A549 (cell line): Measurements from ENCODE around the gene ABCB9. TPM values are rescaled to one million over a fixed set of nuclear protein-coding genes. Genes with fewer than 3 reads are reported as not detected.

ENCODE experiments used
- ATAC-seq, 2 experiments: fragments of 200-7000 bp in 1 of 2; fragments of >200 bp in 1 of 2; cut with Nextera tagmentation in 1 of 2; cut with Tn5 transposase in 1 of 2; 3 replicates each; pipeline versions ENCODE4 v1.8.0 to v1.9.1; 2018 to 2020; ENCODE audit warnings: mild to moderate bottlenecking in 1 of 2, moderate library complexity in 1 of 2
- CTCF ChIA-PET: fragments of 300-600 bp; sonication (Branson Sonifier 250); formaldehyde crosslinking; extraction: SDS; loops from one replicate; lab custom pipeline; 2021; ENCODE audit warnings: antibody characterized with exemption, inconsistent platforms; lab: Yijun Ruan, JAX
- POLR2A ChIA-PET: fragments of 350-600 bp; formaldehyde crosslinking; extraction: SDS; loops from one replicate; lab custom pipeline; 2021; ENCODE audit warnings: antibody characterized with exemption, inconsistent platforms; lab: Yijun Ruan, JAX
- DNase-seq, 2 experiments: peaks; one replicate each; pipeline versions ENCODE4 v3.0.0 to v3.0.0-alpha.2; 2011 to 2016; ENCODE audit warnings: low read depth in 1 of 2, low spot score in 1 of 2
- FAIRE-seq: peaks from 2 replicates; lab custom pipeline; 2011; peaks lifted over from hg19 to GRCh38; lab: Jason Lieb, UNC
- H3K27ac ChIP-seq, 2 experiments: fragments of >200 bp; sonication (Bioruptor Twin); formaldehyde crosslinking; 3 replicates each; pipeline ENCODE4 v1.5.1; 2016 to 2017
- H3K4me1 ChIP-seq: fragments of >200 bp; sonication (Bioruptor Twin); formaldehyde crosslinking; 3 replicates; pipeline ENCODE4 v1.6.1; 2016
- H3K4me2 ChIP-seq: fragments of >200 bp; sonication (Bioruptor Twin); formaldehyde crosslinking; 3 replicates; pipeline ENCODE4 v1.6.1; 2016
- H3K4me3 ChIP-seq: fragments of >200 bp; sonication (Bioruptor Twin); formaldehyde crosslinking; 3 replicates; pipeline ENCODE4 v1.5.1; 2016
- H3K9me3 ChIP-seq: fragments of >200 bp; sonication (Bioruptor Twin); formaldehyde crosslinking; 3 replicates; pipeline ENCODE4 v1.6.1; 2016
- ATOH8 ChIP-seq: fragments of 250-450 bp; sonication (Bioruptor Pico); IDR thresholded peaks from 2 replicates; pipeline ENCODE4 v1.5.0; 2020; ENCODE audit warnings: low read depth, mild to moderate bottlenecking, moderate library complexity
- EHMT2 ChIP-seq: fragments of 200-600 bp; sonication (generic); IDR thresholded peaks from 2 replicates; pipeline ENCODE4 v1.6.1; 2016; ENCODE audit warnings: antibody characterized with exemption, low read depth, mild to moderate bottlenecking, moderate library complexity
- EP300 ChIP-seq, 2 experiments: fragments of >200 bp; sonication (Bioruptor Twin); formaldehyde crosslinking; IDR thresholded peaks; 2 replicates in 1 of 2; 3 replicates in 1 of 2; pipeline ENCODE4 v1.6.1; 2016 to 2017
- FOSB ChIP-seq: fragments of 250-450 bp; sonication (Bioruptor Pico); IDR thresholded peaks from 2 replicates; pipeline ENCODE4 v1.5.0; 2020; ENCODE audit warnings: mild to moderate bottlenecking, moderate library complexity
- FOXS1 ChIP-seq: fragments of 250-450 bp; sonication (Bioruptor Pico); IDR thresholded peaks from 2 replicates; pipeline ENCODE4 v1.5.0; 2020; ENCODE audit warnings: mild to moderate bottlenecking, moderate library complexity
- GATA3 ChIP-seq: IDR thresholded peaks from 2 replicates; pipeline ENCODE4 v1.6.1; 2012; ENCODE audit warnings: borderline replicate concordance
- HES2 ChIP-seq: fragments of >200 bp; sonication (Bioruptor Twin); formaldehyde crosslinking; IDR thresholded peaks from 2 replicates; pipeline ENCODE4 v1.6.1; 2016
- HOXB13 ChIP-seq: fragments of 250-450 bp; sonication (Bioruptor Pico); IDR thresholded peaks from 2 replicates; pipeline ENCODE4 v1.5.0; 2020; ENCODE audit warnings: low read depth, mild to moderate bottlenecking, moderate library complexity
- JUN ChIP-seq, 2 experiments: fragments of >200 bp; sonication (Bioruptor Twin); formaldehyde crosslinking; IDR thresholded peaks; 2 replicates in 1 of 2; 3 replicates in 1 of 2; pipeline ENCODE4 v1.6.1; 2016 to 2017
- MAFK ChIP-seq: fragments of 450-650 bp; IDR thresholded peaks from 2 replicates; pipeline ENCODE4 v1.6.1; 2014; ENCODE audit not compliant: partially characterized antibody
- NFE2L2 ChIP-seq: fragments of 150-350 bp; conservative IDR thresholded peaks from 2 replicates; pipeline ENCODE4 v1.6.1; 2014; ENCODE audit warnings: low read length
- POLR2A ChIP-seq: IDR thresholded peaks from 2 replicates; pipeline ENCODE4 v1.6.1; 2012; ENCODE audit warnings: mild to moderate bottlenecking, low read length
- POLR2AphosphoS2 ChIP-seq: conservative IDR thresholded peaks from 2 replicates; pipeline ENCODE4 v1.6.1; 2012; ENCODE audit warnings: low read length, improper control_type of control experiment, inconsistent platforms
- RAD21 ChIP-seq, 2 experiments: fragments of >200 bp in 1 of 2; sonication (Bioruptor Twin) in 1 of 2; formaldehyde crosslinking in 1 of 2; IDR thresholded peaks in 1 of 2; conservative IDR thresholded peaks in 1 of 2; 2 replicates in 1 of 2; 3 replicates in 1 of 2; pipeline ENCODE4 v1.6.1; 2012 to 2018; ENCODE audit warnings: inconsistent platforms in 1 of 2
- RCOR1 ChIP-seq: fragments of 150-350 bp; IDR thresholded peaks from 2 replicates; pipeline ENCODE4 v1.6.1; 2014; ENCODE audit warnings: antibody characterized with exemption, low read length, low read depth
- RFX5 ChIP-seq: fragments of 450-650 bp; IDR thresholded peaks from 2 replicates; pipeline ENCODE4 v1.7.1; 2014; ENCODE audit warnings: antibody characterized with exemption, mild to moderate bottlenecking, moderate library complexity
- TFCP2L1 ChIP-seq: fragments of 250-450 bp; sonication (Bioruptor Pico); IDR thresholded peaks from 2 replicates; pipeline ENCODE4 v1.5.0; 2021; ENCODE audit warnings: mild to moderate bottlenecking
- ZC3H11A ChIP-seq: fragments of 450-650 bp; IDR thresholded peaks from 2 replicates; pipeline ENCODE4 v1.6.1; 2014; ENCODE audit warnings: antibody characterized with exemption, mild to moderate bottlenecking
- WGBS: methylation state at CpG from one replicate; pipeline ENCODE4 v1.1.6; 2017; ENCODE audit errors: missing lambda C conversion rate; 5-methylcytosine and 5-hydroxymethylcytosine counted together
- polyA plus RNA-seq, 4 experiments: library from polyadenylated mRNA; depleted of rRNA in 3 of 4; stranded (reverse); fragments of >200 nt; fragmentation: RNase III in 1 of 4; extraction: RNeasy Plus Mini Kit Qiagen cat#74134 plus additional on column Dnase treatment in 1 of 4; gene quantifications; 2 replicates in 3 of 4; 3 replicates in 1 of 4; pipeline ENCODE4 v1.2.3, GENCODE V29; 2011 to 2017
- TF ChIP-seq, protein P1 (sequence below): IDR thresholded peaks from 2 replicates; pipeline ENCODE4 v1.6.1; 2012; ENCODE audit warnings: low read depth, borderline replicate concordance
- TF ChIP-seq, protein P2 (sequence below): IDR thresholded peaks from 2 replicates; pipeline ENCODE4 v1.6.1; 2012
- TF ChIP-seq, protein P3 (sequence below): IDR thresholded peaks from 2 replicates; pipeline ENCODE4 v1.6.1; 2012

Gene ABCB9
- polyA plus RNA-seq, 2 of the 4 experiments (the other 2 are of a cell fraction), result 2.7 to 5.0 TPM

DNA sequence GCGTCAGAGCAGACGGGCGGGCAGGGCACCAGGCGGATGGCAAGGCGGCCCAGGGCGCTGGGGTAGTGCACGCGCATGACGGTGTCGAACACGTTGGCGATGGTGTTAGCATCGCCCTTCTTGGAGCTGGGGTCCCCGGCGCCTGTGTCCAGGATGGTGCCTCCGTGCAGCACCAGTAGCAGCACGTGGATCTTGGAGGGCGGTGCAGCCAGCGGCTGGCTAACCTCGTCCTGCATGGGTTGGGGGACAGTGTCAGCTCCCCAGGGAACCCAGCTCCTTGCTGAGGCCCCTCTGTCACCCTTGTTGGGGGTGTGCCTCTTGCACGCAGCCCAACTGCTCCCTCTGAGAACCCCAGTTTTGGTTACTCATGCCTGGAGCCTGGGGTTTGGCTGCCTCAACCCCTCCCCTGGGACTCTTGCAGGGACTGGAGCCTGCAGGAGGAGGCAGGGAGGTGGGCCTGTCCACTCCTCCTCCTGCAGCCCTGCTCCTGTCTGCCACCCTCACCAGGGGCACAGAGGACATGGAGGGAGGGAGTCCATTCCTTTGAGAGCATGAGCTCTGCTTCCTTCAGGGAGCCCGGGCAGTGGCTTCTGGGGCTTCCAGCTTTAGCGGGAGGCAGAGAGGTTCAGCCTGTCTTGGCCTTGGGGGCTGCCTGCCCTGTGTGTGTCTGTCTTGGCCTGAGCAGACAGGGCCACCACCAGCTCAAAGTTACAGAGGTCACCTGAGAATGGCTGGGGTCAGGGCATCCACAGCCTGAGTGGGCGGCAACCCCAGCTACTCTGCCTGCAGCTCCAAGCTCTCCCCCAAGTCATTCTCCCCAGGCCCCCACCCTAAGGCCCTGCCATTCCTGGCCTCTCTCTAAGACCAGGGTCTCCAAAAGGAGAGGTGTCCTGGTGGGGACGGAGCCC is 31.3 kb upstream of the ABCB9 start:
- Histone ChIP-seq H3K27ac (no peak overlapping the region), H3K9me3 (no peaks in the 10 kb centered on the region), H3K4me2 (no peak overlapping the region), H3K4me3 (no peak overlapping the region), H3K4me1 (no peaks in the 10 kb centered on the region)
- 93% methylated on average over 25 of the region's 25 CpGs for WGBS
- peak in 1 of 2 experiments; percentile 7; a peak in 3 of 6 replicates for ATAC-seq
- no peak for FAIRE-seq
- DNase-seq, result no peak
- POLR2A ChIA-PET, result no interaction called here
- TF ChIP-seq NFE2L2, result no peak
- TF ChIP-seq, protein P1, sequence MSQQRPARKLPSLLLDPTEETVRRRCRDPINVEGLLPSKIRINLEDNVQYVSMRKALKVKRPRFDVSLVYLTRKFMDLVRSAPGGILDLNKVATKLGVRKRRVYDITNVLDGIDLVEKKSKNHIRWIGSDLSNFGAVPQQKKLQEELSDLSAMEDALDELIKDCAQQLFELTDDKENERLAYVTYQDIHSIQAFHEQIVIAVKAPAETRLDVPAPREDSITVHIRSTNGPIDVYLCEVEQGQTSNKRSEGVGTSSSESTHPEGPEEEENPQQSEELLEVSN, result no peak
- TF ChIP-seq HES2, result no peak
- CTCF ChIA-PET, result interaction anchor here (0.5 to 2.6 kb wide), 6 partner anchors 16 to 153 kb away, joined by 3 to 7 read pairs (median 4); partner anchors contain the start of gene PITPNM2

GRCh38 chr12:122996621-122997342 is 30.5 kb upstream of the ABCB9 start:
- no peak for TF ChIP-seq FOXS1
- no peak for TF ChIP-seq TFCP2L1
- TF ChIP-seq POLR2AphosphoS2, result no peak
- no peak for TF ChIP-seq MAFK
- TF ChIP-seq, all 56 proteins: peak for 0
- Histone ChIP-seq H3K27ac (no peak overlapping the region), H3K4me1 (no peaks in the 10 kb centered on the region), H3K4me2 (no peak overlapping the region), H3K9me3 (no peaks in the 10 kb centered on the region), H3K4me3 (no peak overlapping the region)
- FAIRE-seq (no peak), DNase-seq (no peak), ATAC-seq (peak in 1 of 2 experiments; percentile 4; a peak in 1 of 6 replicates)
- WGBS, result 81% methylated on average over 16 of the region's 16 CpGs
- POLR2A ChIA-PET, result no interaction called here
- CTCF ChIA-PET, result interaction anchor here (1.2 to 2.6 kb wide), 3 partner anchors 15 to 241 kb away, joined by 3 to 7 read pairs (median 5); partner anchors contain the start of gene PITPNM2

DNA sequence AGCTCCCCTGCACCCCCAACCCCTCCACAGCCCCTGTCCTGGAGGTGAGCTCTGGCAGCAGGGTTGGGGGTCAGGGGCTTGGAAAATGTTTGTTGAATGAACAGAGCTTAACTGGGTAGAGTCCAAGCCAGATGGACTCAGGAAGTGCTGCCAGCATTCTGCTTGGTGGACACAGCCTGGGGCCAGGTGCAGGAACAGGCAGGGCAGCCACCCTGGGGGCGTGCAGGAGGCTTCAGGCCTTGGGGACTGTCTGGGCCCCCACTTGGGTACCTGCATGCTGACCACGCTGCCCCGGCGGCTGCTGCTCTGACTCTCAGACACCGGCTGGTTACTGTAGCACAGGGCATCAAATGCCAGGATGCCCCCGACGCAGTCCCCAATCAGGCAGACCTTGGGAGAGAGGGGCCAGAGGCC is 29.9 kb upstream of the ABCB9 start:
- POLR2A ChIA-PET, result no interaction called here
- 94% methylated on average over 7 of the region's 7 CpGs for WGBS
- Histone ChIP-seq H3K9me3 (no peaks in the 10 kb centered on the region), H3K4me3 (no peak overlapping the region), H3K27ac (no peak overlapping the region)
- no peak for ATAC-seq
- TF ChIP-seq FOSB (CRISPR knock-in tag) (no peak), RFX5 (no peak), FOXS1 (no peak), JUN (IDR thresholded peaks at IDR 0.05) (no peak), RCOR1 (no peak), GATA3 (no peak), EHMT2 (no peak), HES2 (no peak), HOXB13 (CRISPR knock-in tag) (no peak), ATOH8 (CRISPR knock-in tag) (no peak), RAD21 (conservative IDR thresholded peaks at IDR 0.05 in 1 of 2, IDR thresholded peaks at IDR 0.05 in 1 of 2) (no peak), ZC3H11A (no peak), EP300 (IDR thresholded peaks at IDR 0.05) (no peak), POLR2A (no peak)
- TF ChIP-seq, protein P2, sequence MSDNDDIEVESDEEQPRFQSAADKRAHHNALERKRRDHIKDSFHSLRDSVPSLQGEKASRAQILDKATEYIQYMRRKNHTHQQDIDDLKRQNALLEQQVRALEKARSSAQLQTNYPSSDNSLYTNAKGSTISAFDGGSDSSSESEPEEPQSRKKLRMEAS, result no peak
- TF ChIP-seq, protein P3, sequence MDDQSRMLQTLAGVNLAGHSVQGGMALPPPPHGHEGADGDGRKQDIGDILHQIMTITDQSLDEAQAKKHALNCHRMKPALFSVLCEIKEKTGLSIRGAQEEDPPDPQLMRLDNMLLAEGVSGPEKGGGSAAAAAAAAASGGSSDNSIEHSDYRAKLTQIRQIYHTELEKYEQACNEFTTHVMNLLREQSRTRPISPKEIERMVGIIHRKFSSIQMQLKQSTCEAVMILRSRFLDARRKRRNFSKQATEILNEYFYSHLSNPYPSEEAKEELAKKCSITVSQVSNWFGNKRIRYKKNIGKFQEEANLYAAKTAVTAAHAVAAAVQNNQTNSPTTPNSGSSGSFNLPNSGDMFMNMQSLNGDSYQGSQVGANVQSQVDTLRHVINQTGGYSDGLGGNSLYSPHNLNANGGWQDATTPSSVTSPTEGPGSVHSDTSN, result no peak
- TF ChIP-seq, all 56 proteins: peak for 0
- DNase-seq (no peak), FAIRE-seq (no peak)
- H3K4me1 ChIP-seq, result no peaks in the 10 kb centered on the region
- H3K4me2 ChIP-seq, result no peak overlapping the region
- CTCF ChIA-PET, result interaction anchor here (1.2 to 2.0 kb wide), 4 partner anchors 12 to 242 kb away, joined by 3 to 5 read pairs (median 4); no protein-coding TSS in a partner anchor
